ENCODE measurements around the gene MCRIP2.

MCRIP2 gene

DNA sequence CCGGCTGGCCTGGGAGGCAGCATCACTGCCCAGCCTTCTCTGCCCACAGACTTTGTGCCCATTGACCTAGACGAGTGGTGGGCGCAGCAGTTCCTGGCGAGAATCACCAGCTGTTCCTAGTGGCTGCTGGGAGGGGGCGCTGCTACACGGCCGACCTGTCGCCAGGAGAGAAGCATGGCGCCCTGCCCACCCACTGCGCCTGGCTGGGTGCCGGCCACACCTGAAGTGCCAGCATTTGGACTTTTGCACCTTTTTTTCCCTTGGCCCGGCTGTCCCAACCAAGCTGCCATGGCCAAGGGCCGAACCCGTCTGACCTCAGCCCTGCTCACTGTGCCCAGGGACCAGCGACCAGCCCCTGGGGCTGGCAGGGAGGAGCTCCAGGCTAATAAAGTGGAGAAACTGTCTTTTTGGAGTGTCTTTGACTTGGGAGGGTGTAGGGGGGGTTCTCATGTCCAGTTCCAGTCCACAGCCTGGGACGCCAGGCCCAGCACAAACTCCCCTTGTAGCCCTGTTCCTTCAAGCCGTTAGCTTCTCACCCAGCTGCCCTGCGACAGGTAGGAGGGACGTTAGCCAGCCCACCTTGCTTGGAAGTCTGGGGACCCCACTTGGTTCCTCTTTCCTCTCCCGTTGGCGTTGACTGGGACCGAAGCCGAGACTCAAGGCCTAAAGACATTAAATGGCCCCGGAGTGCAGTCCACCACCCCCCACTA lies 6.6 kb downstream of the MCRIP2 start:
- DNase-seq (ENCODE audit: low read depth, low spot score), result no peak

DNA sequence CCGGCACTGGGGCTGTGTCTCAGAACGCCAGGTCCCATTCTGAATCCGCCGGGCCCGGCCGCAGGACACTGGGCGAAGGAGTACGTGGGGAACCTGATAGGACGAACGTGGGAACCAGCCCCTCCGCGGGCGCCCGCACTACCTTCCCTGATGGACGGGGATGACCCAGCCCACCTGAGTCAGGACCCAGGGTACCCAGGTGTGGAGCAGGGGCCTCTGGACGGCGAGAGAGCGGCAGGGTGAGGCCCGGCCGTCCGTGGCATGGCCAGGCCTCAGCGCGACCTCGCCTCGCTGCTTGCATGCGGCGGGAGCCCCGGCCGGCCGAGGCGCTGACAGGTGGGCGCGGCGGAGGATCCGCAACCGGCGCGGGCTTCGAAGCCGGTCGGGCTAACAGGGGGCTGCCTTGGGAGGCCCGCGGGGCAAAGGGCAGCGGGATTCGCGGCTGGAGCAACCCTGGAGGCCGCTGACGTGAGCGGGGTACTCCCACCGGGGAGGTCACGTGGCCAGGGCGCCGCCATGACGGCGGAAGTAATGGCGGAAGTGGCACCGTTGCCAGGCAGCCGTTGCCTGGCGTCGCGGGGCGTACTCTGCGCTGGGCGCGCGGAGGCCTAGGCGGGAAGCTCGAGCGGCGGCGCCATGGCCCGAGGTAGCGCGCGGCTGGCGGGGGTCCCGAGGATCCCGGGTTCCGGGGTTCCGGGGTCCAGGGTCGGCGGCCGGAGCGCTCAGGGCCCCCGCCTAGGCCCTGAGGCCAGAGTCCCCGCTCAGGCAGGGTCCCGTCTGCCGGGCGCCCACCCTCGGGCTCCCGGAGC lies 7.4 kb downstream of the MCRIP2 start, which contains the start of gene WDR90:
WDR90 (plus strand) TSS at position 585 of the 809 bp plus-strand sequence; CDS start at position 637, 52 bp downstream.
- DNase-seq (ENCODE audit: low read depth, low spot score), result peak; percentile 87

DNA sequence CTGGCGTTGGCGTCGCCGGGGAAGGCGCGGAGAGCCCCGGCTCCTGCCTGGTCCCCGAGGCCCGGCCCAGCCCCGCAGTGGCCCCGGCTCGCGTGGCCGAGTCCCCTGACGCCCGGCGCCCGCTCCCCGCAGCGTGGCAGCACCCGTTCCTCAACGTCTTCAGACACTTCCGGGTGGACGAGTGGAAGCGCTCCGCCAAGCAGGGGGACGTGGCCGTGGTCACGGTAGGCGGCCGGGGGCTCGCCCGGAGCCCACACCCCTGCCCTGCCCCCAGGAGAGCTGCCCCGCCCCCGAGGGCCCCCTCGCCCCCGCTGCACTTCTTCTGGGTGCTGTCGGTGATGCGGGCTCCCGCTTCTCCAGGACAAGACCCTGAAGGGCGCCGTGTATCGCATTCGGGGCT lies 8.0 kb downstream of the MCRIP2 start:
- DNase-seq (ENCODE audit: low read depth, low spot score), result no peak

DNA sequence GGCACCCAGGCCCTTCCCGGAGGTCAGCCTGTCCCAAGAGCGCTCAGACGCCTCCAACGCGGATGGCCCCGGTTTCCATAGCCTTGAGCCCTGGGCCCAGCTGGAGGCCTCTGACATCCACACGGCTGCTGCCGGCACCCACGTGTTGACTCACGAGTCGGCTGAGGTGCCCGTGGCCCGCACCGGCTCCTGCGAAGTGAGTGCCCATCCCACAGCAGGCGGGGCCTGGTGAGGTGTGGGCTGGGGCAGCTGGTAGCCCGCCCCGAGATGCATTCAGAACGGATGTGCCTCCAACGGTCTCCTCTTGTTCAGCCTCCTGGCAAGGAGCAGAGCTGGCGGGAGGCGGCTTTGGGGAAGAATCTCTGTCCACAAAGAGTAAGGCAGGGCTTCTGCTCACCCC lies 10.2 kb downstream of the MCRIP2 start:
- no peak for DNase-seq (ENCODE audit: low read depth, low spot score)

DNA sequence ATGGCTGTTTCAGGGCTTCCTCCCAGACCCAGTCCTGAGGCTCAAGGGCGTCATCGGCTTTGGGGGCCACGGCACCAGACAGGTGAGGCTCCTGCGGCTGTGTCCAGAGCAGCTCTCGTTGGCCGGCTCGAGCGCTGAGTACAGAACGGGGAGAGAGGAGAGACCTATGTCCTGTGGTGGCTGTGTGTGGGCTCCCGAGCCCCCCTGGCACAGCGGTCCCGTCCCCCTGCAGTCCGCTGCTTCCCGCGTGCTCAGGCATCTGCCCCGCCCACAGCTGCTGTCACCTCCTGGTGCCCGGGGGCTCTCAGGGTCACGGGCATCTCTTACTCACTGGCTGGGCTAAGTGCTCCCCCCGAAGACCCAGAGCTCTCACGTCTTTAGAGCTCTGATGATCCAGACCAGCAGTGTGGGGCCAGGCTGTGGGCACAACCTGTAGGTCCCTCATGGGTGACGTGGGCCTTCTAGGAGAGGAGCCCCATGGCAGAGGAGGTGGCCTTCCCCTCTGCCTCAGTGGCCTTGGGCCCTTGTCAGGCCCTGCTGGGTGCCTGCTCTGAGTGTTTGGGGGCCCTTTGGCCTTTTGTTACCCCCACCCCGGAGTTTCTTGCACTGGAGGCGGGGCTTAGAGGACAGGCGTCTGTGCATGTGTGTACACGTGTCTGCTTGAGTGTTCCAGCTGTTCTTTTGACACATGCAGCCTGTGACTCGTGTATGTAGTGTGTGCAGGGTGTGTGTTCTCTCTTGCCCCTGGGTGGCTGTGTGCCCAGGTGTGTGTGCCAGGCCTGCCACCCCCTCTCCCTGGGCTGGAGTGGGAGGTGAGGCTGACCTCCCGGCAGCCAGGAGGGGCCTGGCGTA lies 11.1 kb downstream of the MCRIP2 start:
- DNase-seq (ENCODE audit: low read depth, low spot score), result no peak

DNA sequence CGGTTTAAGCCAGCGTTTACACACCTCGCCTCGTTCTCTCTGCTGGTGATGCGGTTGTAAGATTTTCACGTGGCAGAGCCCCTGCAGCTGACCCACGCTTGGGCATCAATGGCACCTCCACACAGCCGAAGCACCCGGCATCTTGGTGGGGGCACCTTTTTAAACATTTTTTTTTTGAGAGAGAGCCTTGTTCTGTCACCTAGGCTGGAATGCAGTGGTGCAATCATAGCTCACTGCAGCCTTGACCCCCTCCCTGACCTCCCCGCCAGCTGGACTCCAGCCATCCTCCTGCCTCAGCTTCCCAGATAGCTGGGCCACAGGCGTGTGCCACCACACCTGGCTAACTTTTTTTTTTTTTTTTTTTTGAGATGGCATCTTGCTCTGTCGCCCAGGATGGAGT lies 12.4 kb downstream of the MCRIP2 start:
- no peak for DNase-seq (ENCODE audit: low read depth, low spot score)

DNA sequence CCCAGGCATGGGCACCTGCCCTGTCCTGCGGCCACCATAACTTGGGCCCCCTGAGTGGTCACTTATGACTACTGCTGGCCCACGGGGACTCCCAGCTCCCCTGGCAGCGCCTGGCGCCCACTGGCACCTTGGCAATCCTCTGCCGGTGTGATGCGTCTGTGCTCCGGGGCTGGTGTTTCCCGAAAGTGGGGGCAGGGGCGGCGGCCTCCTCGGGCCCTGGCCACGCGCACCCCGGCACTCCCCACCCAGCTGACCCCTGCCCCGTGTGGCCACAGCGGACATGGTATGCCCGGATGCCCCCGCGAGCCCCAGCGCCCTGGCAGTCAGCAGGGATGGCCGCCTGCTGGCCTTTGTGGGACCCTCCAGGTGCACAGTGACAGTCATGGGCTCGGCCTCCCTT lies 15.9 kb downstream of the MCRIP2 start:
- no peak for DNase-seq (ENCODE audit: low read depth, low spot score)

DNA sequence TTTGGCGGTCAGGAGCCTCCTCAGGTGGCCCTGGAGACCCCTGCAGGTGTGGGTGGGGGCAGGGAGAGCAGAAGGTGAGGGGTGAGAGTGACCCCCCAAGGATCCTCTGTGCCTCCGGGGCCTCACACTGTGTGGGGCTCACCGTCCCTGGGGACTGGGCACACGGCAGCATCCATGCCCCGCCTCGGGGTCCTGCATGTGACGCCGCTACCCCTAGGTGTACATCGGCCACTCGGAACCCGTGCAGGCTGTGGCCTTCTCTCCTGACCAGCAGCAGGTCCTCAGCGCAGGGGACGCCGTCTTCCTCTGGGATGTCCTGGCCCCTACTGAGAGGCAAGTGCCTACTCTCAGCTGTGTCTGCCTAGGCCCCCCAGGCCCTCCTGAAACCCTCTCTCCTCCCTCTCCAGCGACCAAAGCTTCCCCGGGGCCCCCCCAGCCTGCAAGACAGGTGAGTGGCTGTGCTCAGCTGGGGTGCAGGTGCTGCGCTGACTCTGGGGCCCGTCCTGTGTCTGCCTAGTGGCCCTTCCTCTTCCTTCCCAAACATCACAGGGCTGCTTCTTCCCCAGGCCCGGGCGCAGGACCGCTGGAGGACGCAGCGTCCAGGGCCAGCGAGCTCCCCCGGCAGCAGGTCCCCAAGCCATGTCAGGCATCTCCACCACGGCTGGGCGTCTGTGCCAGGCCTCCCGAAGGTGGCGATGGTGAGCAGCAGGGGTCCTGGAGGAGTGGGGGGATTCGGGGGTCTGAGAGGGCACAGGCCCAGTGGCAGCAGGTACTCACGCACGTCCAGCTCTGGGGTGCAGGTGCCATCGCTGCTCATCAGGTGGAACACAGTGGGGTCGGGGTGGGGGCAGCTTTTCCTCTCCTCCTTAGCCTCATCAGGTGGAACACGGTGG lies 17.3 kb downstream of the MCRIP2 start:
- no peak for DNase-seq (ENCODE audit: low read depth, low spot score)

DNA sequence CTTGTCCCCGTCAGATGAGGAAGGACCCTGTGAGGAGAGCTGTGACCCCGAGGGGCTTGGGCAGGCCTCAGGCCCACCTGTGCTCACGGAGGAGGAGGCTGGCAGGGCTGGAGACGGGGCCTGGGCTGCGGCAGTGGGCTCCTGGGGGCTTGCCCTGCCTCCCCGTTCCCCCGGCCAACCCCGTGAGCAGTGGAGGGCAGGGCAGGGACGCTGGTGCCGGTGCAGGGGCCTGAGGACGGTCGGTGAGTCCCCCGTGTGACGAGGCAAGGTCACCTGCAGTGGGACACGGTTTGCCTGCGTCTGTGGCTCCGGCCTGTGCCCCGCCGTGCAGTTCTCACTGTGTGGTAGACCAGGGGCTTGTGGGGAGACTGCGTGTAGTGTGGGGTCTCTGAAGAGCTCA lies 18.0 kb downstream of the MCRIP2 start:
- DNase-seq (ENCODE audit: low read depth, low spot score), result no peak

DNA sequence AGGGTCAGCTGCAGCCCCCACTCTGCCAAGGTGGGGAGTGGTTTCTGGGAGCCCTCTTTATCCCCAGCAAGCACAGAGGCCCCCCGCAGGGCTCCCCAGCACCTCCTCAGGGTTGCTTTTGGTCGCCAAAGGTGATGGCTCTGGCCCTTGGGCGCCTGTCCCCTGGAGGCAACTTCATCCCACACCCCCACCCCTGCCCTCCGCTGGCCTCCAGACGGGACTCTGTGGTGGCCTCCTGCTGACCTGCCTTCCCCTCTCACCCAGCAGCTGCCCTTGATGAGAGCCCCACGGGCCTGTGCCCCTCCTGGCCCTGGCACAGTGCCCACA lies 18.5 kb downstream of the MCRIP2 start:
- no peak for DNase-seq (ENCODE audit: low read depth, low spot score)

DNA sequence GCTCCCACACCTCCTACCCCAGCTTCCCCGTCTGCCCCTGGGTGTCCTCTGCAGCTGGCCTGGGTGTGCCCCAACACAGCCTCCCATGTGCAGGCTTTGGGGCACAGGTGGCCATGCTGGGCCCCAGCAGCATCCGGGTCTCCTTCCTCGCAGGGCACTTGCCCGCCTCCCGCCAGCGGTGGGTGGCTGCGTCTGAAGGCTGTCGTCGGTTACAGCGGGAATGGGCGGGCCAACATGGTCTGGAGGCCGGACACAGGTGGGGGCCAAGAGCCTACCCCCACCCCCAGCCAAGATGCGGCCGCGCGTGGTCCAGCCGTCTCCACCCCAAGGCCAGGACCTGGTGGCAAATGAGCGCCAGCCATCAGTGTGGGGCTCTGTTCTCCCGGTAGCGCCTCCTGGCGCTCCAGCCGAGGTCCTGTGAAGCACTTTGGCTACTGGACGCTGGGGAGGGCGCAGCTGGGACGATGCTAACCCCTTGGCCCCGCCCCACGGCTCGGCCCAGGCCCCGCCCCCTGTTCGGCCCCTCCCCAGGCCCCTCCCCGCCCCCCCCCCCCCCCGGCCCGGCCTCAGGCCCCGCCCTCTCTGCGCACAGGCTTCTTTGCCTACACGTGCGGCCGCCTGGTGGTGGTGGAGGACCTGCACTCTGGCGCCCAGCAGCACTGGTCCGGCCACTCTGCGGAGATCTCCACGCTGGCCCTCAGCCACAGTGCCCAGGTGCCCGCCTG lies 19.0 kb downstream of the MCRIP2 start:
- DNase-seq (ENCODE audit: low read depth, low spot score), result no peak

DNA sequence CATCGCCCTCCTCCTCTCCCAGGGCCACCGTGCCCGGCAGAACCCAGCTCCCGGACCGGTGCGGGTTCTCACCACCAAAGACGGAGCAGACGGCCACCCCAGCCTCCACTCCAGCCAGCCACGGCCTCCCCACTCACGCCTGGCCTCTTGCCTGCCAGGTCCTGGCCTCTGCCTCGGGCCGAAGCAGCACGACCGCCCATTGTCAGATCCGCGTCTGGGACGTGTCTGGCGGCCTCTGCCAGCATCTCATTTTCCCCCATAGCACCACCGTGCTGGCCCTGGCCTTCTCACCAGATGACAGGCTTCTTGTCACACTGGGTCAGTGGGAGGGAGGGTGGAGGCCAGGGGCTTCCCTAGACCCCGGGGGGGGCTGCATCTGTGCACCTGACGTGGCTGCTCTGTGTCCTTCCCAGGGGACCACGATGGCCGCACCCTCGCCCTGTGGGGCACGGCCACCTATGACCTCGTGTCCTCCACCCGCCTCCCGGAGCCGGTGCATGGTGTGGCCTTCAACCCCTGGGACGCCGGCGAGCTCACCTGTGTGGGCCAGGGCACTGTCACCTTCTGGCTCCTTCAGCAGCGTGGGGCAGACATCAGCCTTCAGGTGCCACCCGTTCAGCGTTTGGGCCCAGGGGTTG lies 19.7 kb downstream of the MCRIP2 start:
- DNase-seq (ENCODE audit: low read depth, low spot score), result no peak

DNA sequence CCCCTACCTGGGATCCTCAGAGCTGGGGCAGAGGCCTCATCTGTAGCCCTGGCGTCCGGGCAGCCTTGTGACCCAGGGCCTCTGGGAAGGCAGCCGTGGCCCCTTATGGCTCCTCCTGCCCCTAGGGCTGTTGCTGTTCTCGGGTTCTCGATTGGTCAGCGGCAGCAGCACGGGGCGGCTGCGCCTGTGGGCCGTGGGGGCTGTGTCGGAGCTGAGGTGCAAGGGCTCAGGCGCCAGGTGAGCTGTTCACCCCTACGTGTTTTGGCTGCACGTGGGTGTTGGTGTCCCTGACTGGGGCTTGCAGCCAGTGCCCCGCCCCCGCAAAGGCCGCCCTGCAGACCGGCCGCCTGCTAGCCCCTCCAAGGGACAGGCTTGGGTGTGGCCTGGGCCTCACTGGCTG lies 20.5 kb downstream of the MCRIP2 start:
- no peak for DNase-seq (ENCODE audit: low read depth, low spot score)

DNA sequence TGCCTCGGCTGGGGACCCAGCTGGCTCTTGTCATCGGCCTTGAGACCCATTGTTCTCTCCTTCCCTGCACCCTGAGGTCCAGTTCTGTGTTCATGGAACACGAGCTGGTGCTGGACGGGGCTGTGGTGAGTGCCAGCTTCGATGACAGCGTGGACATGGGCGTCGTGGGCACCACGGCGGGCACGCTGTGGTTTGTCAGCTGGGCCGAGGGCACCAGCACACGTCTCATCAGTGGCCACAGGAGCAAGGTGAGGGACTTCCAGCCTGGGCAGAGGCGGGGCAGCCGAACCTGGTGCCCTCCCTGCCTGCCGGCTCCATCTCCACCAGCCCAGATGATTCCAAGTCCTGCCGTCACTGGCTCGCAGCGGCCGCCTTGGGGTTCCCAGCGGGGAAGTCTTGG lies 21.0 kb downstream of the MCRIP2 start:
- no peak for DNase-seq (ENCODE audit: low read depth, low spot score)

DNA sequence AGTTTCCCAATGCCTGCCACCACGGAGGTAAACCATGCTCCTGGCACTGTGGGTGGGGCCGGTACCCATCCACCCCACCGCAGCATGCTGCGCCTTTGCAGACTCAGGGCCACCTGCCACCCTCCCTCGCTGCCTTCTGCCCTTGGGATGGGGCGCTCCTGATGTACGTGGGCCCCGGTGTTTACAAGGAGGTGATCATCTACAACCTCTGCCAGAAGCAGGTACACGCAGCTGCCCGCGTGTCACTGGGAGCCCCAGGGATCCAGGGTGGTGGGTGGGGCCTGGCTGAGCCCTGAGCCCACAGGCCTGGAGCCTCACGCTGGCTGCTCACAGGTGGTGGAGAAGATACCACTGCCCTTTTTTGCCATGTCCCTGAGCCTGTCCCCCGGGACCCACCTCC lies 24.9 kb downstream of the MCRIP2 start:
- no peak for DNase-seq (ENCODE audit: low read depth, low spot score)

DNA sequence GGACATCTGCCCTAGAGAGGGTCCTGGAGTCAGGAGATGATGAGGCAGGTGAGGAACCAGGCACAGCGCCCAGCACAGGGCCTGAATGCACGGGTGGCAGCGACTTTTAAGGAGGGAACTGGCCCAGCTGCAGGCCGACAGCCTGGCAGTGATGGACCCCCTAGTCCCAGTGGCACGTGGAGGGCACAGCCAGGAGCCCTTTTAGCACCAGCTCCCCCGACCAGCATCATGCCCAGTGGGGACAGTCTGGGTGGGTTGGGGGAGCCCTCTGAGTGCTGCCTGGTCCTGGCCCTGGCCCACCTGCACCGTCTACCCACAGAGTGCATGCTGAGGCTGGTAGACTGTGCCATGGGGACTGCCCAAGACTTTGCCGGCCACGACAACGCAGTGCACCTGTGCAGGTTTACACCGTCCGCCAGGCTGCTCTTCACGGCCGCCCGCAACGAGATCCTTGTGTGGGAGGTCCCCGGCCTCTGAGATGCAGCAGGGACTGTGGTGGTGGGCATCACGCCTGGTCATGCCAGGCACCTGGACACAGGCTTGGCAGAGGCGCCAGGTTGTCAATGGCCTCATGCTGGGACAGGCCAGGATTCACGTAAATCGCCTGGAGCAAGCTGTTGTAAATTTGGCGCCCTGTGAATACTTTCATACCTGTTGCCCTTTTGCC lies 25.6 kb downstream of the MCRIP2 start:
- DNase-seq (ENCODE audit: low read depth, low spot score), result no peak

DNA sequence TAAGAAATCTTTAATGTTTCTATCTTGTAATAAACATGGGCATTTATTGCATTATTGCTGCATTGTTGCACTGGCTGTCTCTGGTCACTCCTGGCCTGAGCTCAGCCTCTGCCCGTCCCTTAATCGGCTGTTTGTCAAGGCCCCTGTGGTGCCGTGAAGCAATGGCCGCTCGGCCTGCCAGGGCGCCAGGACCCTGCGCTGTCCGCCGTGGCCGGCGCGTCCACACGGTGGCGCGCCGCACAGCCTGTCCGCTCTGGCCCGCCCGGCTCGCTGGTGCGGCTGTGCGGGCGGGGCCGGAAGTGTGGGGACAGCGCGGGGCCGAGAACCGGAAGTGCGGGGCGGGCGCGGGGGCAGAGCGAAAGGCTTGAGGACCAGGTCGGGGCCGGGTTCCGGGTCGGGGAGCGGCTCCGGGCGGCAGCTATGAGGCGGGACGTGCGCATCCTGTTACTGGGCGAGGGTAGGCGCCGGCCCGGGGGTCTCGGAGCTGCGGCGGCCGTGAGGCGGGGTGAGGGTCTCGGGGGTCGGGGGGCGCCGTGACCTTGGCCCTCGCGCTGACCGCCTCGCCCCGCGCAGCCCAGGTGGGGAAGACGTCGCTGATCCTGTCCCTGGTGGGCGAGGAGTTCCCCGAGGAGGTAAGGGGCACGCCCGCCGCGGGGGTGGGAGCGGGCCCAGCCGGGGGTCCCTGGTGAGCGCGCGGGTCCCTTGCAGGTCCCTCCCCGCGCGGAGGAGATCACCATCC lies 26.3 kb downstream of the MCRIP2 start, which contains the start of gene RHOT2:
RHOT2 (plus strand) TSS at position 353 of the 739 bp plus-strand sequence; CDS start at position 421, 68 bp downstream.
- DNase-seq (ENCODE audit: low read depth, low spot score), result peak; percentile 86

DNA sequence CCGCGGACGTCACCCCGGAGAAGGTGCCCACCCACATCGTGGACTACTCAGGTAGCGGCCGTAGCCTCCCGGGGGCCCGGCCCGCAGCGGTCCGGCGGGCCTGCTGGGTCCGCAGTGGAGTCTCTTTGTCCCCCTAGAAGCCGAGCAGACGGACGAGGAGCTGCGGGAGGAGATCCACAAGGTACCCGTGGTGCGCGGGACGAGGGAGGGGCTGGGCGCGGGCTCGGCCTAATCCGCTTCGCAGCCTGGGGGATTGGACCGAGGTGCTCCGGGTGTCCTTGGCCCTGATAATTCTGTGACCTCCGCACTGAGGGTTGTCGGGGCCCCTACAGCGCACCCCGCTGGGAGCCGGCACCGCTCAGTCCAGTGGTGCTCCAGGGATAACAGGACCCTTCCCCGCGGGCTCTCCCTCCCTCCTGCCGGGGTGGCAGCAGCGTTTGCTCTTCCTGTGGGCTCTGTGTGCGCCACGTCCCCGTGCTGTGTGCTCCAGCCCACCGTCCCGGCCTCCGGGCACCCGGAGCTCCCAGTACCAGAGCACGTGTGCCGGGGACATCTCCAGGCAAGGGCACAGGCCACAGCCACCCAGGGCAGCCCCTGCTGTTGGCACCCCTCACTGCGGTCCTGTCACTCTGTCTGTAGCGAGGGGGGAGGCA lies 27.0 kb downstream of the MCRIP2 start:
- no peak for DNase-seq (ENCODE audit: low read depth, low spot score)
